Measurements from ENCODE around the gene FAM53B. TPM values are rescaled to one million over a fixed set of nuclear protein-coding genes. Genes with fewer than 3 reads are reported as not detected.
A peak's percentile ranks its signal among the peaks of the same experiment; 100 is the strongest.
"Not testable (repeated sequence)": the region's sequence is repeated elsewhere in the genome, so short reads cannot be mapped to it uniquely, and the experiment has no call there.

Gene FAM53B
- total RNA-seq, 1 experiment from 2014 or later: 18.3 TPM

DNA sequence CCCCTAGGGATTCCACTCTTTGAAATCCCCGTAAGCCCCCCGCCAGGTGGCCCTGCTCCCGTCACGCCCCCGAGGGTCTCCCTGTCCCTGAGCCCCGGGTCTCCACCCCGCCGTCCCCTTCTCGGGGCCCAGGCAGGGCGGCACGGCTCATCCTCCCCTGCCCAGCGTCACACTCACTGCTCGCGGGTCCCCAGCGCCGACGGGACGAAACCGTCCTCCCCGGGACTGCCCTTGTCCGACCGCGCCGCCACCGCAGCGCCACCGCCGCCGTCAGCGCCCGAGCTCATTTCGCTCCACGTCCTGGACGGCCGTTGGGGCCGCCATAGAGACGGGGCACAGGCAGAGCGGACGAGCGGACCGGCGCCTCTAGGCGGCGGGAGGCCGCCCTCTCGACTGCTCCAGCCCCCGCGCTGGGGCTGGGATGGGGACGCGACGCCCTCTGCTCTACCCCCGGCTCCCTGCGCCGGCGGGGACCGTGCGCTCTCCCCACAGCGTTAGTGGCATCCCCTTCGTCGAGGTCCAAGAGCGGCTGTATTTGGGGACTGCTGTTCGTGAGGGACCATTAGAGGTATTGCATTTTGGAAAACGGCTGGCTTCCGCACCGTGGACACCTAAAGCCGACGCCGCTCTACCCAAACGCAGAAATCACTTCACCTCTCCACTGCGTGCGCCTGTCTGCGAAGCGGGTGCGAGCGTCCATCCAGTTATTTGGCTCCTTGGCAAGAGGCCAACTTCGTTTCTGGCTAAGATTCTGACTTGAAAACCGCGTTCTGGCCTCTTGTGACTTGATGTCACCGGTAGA lies 47.6 kb upstream of the FAM53B start, which contains the start of gene EEF1AKMT2:
EEF1AKMT2 (minus strand) TSS at position 341 of the 802 bp plus-strand sequence; CDS start at position 287, 54 bp downstream.
- Histone ChIP-seq H3K9me3 (ENCODE audit: low read depth, low read length, poor library complexity, severe bottlenecking) (no peaks in the 10 kb centered on the region), H3K27ac (ENCODE audit: low read depth, low read length, poor library complexity, severe bottlenecking) (peak within 1 kb of the TSS; percentile 95), H3K36me3 (ENCODE audit: insufficient read depth, low read length, poor library complexity, severe bottlenecking) (peaks cover 21% of the 10 kb centered on the region), H3K27me3 (replicated peaks; ENCODE audit: insufficient read depth, low read depth, low read length, poor library complexity) (no peaks in the 10 kb centered on the region), H3K4me3 (ENCODE audit: low read depth, low read length, poor library complexity, severe bottlenecking) (peak within 1 kb of the TSS; percentile 79), H3K4me1 (ENCODE audit: insufficient read depth, low read length, poor library complexity, severe bottlenecking) (no peaks in the 10 kb centered on the region)
- peak; percentile 92 for DNase-seq (ENCODE audit: low spot score)
- ChIA-PET CTCF (interaction anchor here (0.6 kb wide), 1 partner anchor 18 kb away, joined by 7 read pairs; no protein-coding TSS in a partner anchor), POLR2A (ENCODE audit: low non-redundant PET) (interaction anchor here (0.6 to 0.7 kb wide), 2 partner anchors 10 to 1409 kb away, joined by 3 to 5 read pairs; partner anchors contain the start of gene ABRAXAS2)
- intact Hi-C loops (cut with micrococcal nuclease; ENCODE audit: unreplicated experiment): no loop called here
- TSS peak; percentile 88 for BruUV-seq (replicated peaks)
- no peak for TF ChIP-seq EZH2 (IDR thresholded peaks at IDR 0.05; ENCODE audit: borderline replicate concordance, low read depth, low read length, poor library complexity, severe bottlenecking)
- TF ChIP-seq, protein P1, sequence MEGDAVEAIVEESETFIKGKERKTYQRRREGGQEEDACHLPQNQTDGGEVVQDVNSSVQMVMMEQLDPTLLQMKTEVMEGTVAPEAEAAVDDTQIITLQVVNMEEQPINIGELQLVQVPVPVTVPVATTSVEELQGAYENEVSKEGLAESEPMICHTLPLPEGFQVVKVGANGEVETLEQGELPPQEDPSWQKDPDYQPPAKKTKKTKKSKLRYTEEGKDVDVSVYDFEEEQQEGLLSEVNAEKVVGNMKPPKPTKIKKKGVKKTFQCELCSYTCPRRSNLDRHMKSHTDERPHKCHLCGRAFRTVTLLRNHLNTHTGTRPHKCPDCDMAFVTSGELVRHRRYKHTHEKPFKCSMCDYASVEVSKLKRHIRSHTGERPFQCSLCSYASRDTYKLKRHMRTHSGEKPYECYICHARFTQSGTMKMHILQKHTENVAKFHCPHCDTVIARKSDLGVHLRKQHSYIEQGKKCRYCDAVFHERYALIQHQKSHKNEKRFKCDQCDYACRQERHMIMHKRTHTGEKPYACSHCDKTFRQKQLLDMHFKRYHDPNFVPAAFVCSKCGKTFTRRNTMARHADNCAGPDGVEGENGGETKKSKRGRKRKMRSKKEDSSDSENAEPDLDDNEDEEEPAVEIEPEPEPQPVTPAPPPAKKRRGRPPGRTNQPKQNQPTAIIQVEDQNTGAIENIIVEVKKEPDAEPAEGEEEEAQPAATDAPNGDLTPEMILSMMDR (conservative IDR thresholded peaks at IDR 0.05; ENCODE audit: low read depth, low read length): peak; percentile 34

DNA sequence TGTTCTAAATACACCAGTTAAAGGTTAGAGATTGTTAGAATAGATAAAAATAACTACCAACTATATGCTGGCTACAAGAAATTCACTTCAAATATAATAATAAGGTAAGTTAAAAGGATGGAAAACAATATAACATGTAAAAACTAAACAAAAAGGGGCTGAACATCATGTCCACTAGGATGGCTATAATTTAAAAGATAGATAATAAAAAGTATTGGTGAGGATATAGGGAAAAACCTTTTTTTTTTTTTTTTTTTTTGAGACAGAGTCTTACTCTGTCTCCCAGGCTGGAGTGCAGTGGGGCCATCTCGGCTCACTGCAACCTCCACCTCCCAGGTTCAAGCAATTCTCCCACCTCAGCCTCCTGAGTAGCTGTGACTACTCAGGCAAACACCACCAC lies 38.7 kb upstream of the FAM53B start:
- H3K4me3 ChIP-seq (ENCODE audit: low read depth, low read length, poor library complexity, severe bottlenecking); H3K27ac ChIP-seq (ENCODE audit: low read depth, low read length, poor library complexity, severe bottlenecking); CTCF ChIA-PET; POLR2A ChIA-PET (ENCODE audit: low non-redundant PET); BruUV-seq (replicated peaks); H3K9me3 ChIP-seq (ENCODE audit: low read depth, low read length, poor library complexity, severe bottlenecking); DNase-seq (ENCODE audit: low spot score); intact Hi-C loops (cut with micrococcal nuclease; ENCODE audit: unreplicated experiment); H3K4me1 ChIP-seq (ENCODE audit: insufficient read depth, low read length, poor library complexity, severe bottlenecking); H3K27me3 ChIP-seq (replicated peaks; ENCODE audit: insufficient read depth, low read depth, low read length, poor library complexity): not testable (repeated sequence)
- H3K36me3 ChIP-seq (ENCODE audit: insufficient read depth, low read length, poor library complexity, severe bottlenecking): peaks cover 38% of the 10 kb centered on the region

DNA sequence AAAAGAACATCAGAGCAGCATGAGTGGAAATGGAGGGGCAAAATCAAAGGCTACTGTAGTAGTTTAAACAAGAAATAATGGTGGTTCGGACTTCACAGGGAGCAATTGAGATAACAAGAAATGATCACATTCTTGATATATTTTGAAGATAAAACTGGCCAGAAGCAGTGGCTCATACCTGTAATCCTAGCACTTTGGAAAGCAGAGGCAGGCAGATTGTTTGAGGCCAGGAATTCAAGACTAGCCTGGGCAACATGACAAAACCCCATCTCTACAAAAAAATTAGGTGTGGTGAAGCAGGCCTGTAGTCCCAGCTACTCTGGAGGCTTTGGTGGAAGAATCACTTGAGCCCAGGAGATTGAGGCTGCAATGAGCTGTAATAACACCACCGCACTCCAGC lies 24.6 kb upstream of the FAM53B start:
- intact Hi-C loops (cut with micrococcal nuclease; ENCODE audit: unreplicated experiment): no loop called here

More for the DNA sequence above, 24.6 kb upstream of the FAM53B start:
- peaks cover 16% of the 10 kb centered on the region for H3K4me1 ChIP-seq (ENCODE audit: insufficient read depth, low read length, poor library complexity, severe bottlenecking)
- no peak overlapping the region for H3K27ac ChIP-seq (ENCODE audit: low read depth, low read length, poor library complexity, severe bottlenecking)
- no peaks in the 10 kb centered on the region for H3K9me3 ChIP-seq (ENCODE audit: low read depth, low read length, poor library complexity, severe bottlenecking)
- ChIA-PET POLR2A (ENCODE audit: low non-redundant PET) (no interaction called here), CTCF (no interaction called here)
- TF ChIP-seq, protein P1 (conservative IDR thresholded peaks at IDR 0.05; ENCODE audit: low read depth, low read length): no peak
- TF ChIP-seq EZH2 (IDR thresholded peaks at IDR 0.05; ENCODE audit: borderline replicate concordance, low read depth, low read length, poor library complexity, severe bottlenecking): no peak
- H3K36me3 ChIP-seq (ENCODE audit: insufficient read depth, low read length, poor library complexity, severe bottlenecking): peaks cover 31% of the 10 kb centered on the region
- BruUV-seq (replicated peaks): no TSS peak
- H3K4me3 ChIP-seq (ENCODE audit: low read depth, low read length, poor library complexity, severe bottlenecking): no peak overlapping the region
- H3K27me3 ChIP-seq (replicated peaks; ENCODE audit: insufficient read depth, low read depth, low read length, poor library complexity): no peaks in the 10 kb centered on the region
- no peak for DNase-seq (ENCODE audit: low spot score)

Measured in A673 (cell line).